Glutamatergic neuron (in vitro differentiated cells): ENCODE data around the gene OTOR. TPM values are rescaled to one million over a fixed set of nuclear protein-coding genes. Genes with fewer than 3 reads are reported as not detected.
A peak's percentile ranks its signal among the peaks of the same experiment; 100 is the strongest.

Experiments used
- DNase-seq: peaks from one replicate; pipeline ENCODE4 v3.0.0; 2022
- H3K27ac Mint-ChIP-seq: one replicate; pipeline ENCODE4 v1.8.0; 2020; ENCODE audit warnings: mild to moderate bottlenecking, mixed read lengths, inconsistent platforms; ENCODE audit not compliant: unreplicated experiment
- H3K27me3 Mint-ChIP-seq: one replicate; pipeline ENCODE4 v1.8.0; 2020; ENCODE audit warnings: mild to moderate bottlenecking, moderate library complexity, mixed read lengths, inconsistent platforms; ENCODE audit not compliant: unreplicated experiment
- H3K36me3 Mint-ChIP-seq: one replicate; pipeline ENCODE4 v1.8.0; 2020; ENCODE audit warnings: mild to moderate bottlenecking, mixed read lengths, inconsistent platforms; ENCODE audit not compliant: unreplicated experiment
- H3K4me1 Mint-ChIP-seq: one replicate; pipeline ENCODE4 v1.8.0; 2020; ENCODE audit warnings: mild to moderate bottlenecking, low read depth, mixed read lengths, inconsistent platforms; ENCODE audit not compliant: unreplicated experiment
- H3K4me3 Mint-ChIP-seq: one replicate; pipeline ENCODE4 v1.8.0; 2020; ENCODE audit warnings: mild to moderate bottlenecking, mixed read lengths, inconsistent platforms; ENCODE audit not compliant: unreplicated experiment
- H3K9me3 Mint-ChIP-seq: one replicate; pipeline ENCODE4 v1.8.0; 2020; ENCODE audit warnings: mild to moderate bottlenecking, moderate library complexity, mixed read lengths, inconsistent platforms; ENCODE audit not compliant: unreplicated experiment
- total RNA-seq: library from RNA; stranded (reverse); fragmentation: NEBNext Ultra II Directional; extraction: Animal tissue kit (Norgen Biotek cat#: 25700); gene quantifications from one replicate; pipeline ENCODE4 v1.2.1, GENCODE V29; 2021; ENCODE audit not compliant: unreplicated experiment
- TF ChIP-seq, protein P1 (sequence below): fragments of 200-600 bp; sonication (generic); IDR thresholded peaks from one replicate; pipeline ENCODE4 v1.5.0; 2021; ENCODE audit not compliant: partially characterized antibody, unreplicated experiment

The OTOR gene
- total RNA-seq, 1 donor from 2014 or later, result not detected

DNA sequence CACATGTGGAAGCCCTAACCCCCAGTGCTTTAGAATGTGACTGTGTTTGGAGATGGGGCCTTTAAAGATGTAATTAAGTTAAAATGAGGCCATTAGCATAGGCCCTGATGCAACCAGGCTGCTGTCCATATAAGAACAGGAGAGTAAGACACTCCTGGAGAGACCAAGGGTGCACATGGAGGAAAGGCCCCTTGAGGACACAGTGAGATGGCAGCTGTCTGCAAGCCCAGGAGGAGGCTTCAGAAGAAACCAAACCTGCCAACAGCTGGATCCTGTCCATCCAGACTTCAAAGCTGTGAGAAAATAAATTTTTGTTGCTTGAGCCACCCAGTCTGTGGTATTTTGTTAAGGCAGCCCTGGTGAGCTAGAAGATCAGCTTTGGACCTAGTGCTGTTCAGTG, 35.1 kb upstream of the OTOR start:
- peaks cover 6% of the 10 kb centered on the region for H3K36me3 Mint-ChIP-seq
- peaks cover 10% of the 10 kb centered on the region for H3K9me3 Mint-ChIP-seq
- TF ChIP-seq, protein P1, sequence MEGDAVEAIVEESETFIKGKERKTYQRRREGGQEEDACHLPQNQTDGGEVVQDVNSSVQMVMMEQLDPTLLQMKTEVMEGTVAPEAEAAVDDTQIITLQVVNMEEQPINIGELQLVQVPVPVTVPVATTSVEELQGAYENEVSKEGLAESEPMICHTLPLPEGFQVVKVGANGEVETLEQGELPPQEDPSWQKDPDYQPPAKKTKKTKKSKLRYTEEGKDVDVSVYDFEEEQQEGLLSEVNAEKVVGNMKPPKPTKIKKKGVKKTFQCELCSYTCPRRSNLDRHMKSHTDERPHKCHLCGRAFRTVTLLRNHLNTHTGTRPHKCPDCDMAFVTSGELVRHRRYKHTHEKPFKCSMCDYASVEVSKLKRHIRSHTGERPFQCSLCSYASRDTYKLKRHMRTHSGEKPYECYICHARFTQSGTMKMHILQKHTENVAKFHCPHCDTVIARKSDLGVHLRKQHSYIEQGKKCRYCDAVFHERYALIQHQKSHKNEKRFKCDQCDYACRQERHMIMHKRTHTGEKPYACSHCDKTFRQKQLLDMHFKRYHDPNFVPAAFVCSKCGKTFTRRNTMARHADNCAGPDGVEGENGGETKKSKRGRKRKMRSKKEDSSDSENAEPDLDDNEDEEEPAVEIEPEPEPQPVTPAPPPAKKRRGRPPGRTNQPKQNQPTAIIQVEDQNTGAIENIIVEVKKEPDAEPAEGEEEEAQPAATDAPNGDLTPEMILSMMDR, result no peak
- DNase-seq, result no peak
- H3K27ac Mint-ChIP-seq, result peak overlapping the region; percentile 44
- peaks cover 3% of the 10 kb centered on the region for H3K27me3 Mint-ChIP-seq
- no peak overlapping the region for H3K4me3 Mint-ChIP-seq
- H3K4me1 Mint-ChIP-seq, result peaks cover 32% of the 10 kb centered on the region

DNA sequence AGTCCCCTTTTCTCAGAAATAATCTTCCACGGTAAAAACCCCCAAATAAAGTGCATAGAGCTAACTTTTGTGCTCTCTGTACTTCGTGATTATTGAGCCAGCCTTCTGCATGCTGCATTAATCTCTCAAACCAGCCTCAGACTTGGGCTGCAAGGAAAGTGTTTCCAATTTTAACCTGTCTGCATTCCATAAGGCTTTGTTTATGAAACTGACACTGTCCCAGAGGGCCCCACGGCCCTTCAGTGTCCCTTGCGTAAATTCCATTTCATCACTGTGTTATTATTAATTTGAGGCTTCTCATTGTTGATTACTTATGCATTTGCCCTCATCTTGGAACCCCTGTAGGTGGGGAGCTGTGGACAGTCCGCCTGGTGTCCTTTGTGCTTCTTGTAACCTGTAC, 33.9 kb upstream of the OTOR start:
- no peaks in the 10 kb centered on the region for H3K36me3 Mint-ChIP-seq
- no peak for DNase-seq
- TF ChIP-seq, protein P1, result no peak

DNA sequence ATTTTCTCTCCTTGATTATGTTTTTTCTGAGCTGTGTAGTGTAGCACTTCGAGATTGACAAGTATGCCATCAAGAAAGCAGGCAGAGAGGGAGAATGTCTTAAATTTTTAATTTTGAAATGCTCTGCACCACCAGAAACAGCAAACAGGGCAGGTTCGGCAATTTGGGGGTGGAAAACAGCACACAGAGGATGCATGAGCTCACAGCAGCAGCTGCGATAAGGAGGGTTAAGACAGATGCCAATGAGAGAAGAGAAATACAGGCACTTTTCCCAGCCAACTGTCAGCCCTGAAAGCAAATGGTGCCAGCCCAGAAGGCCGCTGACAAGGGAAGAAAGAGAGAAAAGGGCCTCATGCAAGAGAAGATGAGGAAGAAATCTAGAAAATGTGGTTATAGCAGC, 33.4 kb upstream of the OTOR start:
- Mint-ChIP-seq H3K4me1 (peaks cover 32% of the 10 kb centered on the region), H3K27ac (peak overlapping the region; percentile 95), H3K4me3 (peak overlapping the region; percentile 31), H3K9me3 (peaks cover 10% of the 10 kb centered on the region), H3K36me3 (no peaks in the 10 kb centered on the region), H3K27me3 (peaks cover 3% of the 10 kb centered on the region)
- TF ChIP-seq, protein P1, result no peak
- DNase-seq, result peak; percentile 44

More for the DNA sequence above, 33.9 kb upstream of the OTOR start:
- H3K9me3 Mint-ChIP-seq, result peaks cover 10% of the 10 kb centered on the region
- peaks cover 3% of the 10 kb centered on the region for H3K27me3 Mint-ChIP-seq
- peaks cover 32% of the 10 kb centered on the region for H3K4me1 Mint-ChIP-seq
- H3K27ac Mint-ChIP-seq, result peak overlapping the region; percentile 95
- peak overlapping the region; percentile 31 for H3K4me3 Mint-ChIP-seq

DNA sequence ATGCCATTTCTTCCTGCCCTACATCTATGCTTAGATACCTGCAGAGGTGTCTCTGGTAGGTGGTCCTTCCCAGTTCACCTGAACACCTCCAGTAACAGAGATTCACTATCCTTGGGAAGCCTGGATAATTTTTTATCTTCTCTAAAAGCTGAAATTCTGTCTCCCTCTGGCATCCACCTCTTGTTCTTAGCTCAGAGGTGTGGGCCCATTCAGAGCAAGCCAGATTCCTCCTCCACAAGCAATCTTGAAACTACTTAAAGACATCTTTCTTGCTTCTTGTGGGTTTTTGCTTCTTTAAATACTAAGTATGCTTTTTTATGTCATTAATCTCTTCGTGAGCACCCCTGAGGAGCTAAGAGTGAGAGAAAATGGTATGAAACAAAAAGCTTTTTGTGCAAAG, 28.7 kb upstream of the OTOR start:
- Mint-ChIP-seq H3K4me3 (no peak overlapping the region), H3K9me3 (peaks cover 10% of the 10 kb centered on the region), H3K4me1 (peaks cover 18% of the 10 kb centered on the region), H3K27me3 (peaks cover 3% of the 10 kb centered on the region), H3K36me3 (no peaks in the 10 kb centered on the region), H3K27ac (no peak overlapping the region)
- TF ChIP-seq, protein P1, result no peak
- DNase-seq, result no peak

DNA sequence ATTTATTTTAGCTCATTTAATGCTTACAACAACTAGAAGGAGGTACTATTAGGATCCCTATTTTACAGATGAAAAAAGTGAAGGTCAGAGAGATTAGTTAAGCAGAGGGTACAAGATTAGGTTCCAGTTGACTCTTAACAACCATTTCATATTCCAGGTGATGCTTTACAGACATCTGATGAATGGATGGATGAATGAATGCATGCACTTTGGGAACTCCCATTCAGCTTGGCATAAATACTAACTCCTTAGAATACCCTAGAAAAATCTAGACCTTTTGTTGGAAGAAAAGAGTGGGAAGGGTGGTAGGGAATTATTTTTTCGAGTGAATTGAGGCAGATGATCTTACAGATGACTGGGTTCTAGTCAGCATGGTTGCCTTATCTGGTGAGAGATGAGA, 19.1 kb upstream of the OTOR start:
- peak overlapping the region; percentile 98 for H3K4me3 Mint-ChIP-seq
- H3K27ac Mint-ChIP-seq, result peak overlapping the region; percentile 72
- DNase-seq, result no peak
- peaks cover 2% of the 10 kb centered on the region for H3K9me3 Mint-ChIP-seq
- peaks cover 5% of the 10 kb centered on the region for H3K36me3 Mint-ChIP-seq
- H3K4me1 Mint-ChIP-seq, result peaks cover 7% of the 10 kb centered on the region
- TF ChIP-seq, protein P1, result no peak
- peaks cover 4% of the 10 kb centered on the region for H3K27me3 Mint-ChIP-seq
